HEK293T (cell line): ENCODE data around the gene TGM4.

Experiments used
- L3MBTL2 ChIP-seq: fragments of 450-650 bp; conservative IDR thresholded peaks from 2 replicates; pipeline ENCODE4 v1.6.1; 2016; ENCODE audit warnings: mild to moderate bottlenecking
- PKNOX1 ChIP-seq: fragments of 450-650 bp; IDR thresholded peaks from 2 replicates; pipeline ENCODE4 v1.6.1; 2016
- SP1 ChIP-seq: fragments of 450-650 bp; IDR thresholded peaks from 2 replicates; pipeline ENCODE4 v1.6.1; 2017
- SUZ12 ChIP-seq: fragments of 450-650 bp; IDR thresholded peaks from 2 replicates; pipeline ENCODE4 v1.6.1; 2016; ENCODE audit warnings: mild to moderate bottlenecking
- TARDBP ChIP-seq: fragments of 450-650 bp; IDR thresholded peaks from 2 replicates; pipeline ENCODE4 v1.6.1; 2016

GRCh38 chr3:44952689-44953088 is 78.3 kb downstream of the TGM4 start:
- TF ChIP-seq SUZ12 (no peak), SP1 (no peak), L3MBTL2 (no peak), TARDBP (no peak), PKNOX1 (no peak)
